ENCODE results near the gene GPC5.
"Not testable (repeated sequence)": the region's sequence is repeated elsewhere in the genome, so short reads cannot be mapped to it uniquely, and the experiment has no call there.

GPC5 gene

GRCh38 chr13:91398413-91399188 lies at the start of gene GPC5:
Gene GPC5 (plus strand): TSS chr13:91398621.
- DNase-seq, result peak; percentile 65

DNA sequence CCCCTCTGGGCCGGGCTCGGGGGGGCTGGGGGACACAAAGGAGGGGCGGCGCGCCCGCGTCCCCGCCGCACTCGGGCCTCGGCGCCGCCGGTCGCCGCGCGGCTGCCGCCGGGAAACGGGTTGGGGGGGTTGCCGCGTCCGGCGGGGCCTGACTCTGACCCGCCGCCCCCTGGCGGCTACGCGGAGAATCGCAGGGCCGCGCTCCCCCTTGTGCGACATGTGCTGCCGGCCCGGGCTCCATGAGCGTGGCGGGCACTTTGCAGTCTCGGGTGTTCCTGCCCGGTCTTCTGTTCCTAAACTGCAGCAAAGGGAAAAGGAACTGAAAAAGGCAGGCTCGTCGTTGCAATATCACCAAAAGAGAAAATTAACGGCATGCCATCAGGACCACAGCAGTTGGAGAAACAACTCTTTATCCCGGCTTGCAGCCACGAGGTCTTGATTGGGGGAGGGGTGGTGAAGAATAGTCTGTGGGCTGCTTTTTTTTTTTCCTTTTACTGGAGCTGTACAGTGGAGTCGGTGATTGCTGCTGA lies 49.5 kb upstream of the GPC5 start:
- peak; percentile 77 for DNase-seq

DNA sequence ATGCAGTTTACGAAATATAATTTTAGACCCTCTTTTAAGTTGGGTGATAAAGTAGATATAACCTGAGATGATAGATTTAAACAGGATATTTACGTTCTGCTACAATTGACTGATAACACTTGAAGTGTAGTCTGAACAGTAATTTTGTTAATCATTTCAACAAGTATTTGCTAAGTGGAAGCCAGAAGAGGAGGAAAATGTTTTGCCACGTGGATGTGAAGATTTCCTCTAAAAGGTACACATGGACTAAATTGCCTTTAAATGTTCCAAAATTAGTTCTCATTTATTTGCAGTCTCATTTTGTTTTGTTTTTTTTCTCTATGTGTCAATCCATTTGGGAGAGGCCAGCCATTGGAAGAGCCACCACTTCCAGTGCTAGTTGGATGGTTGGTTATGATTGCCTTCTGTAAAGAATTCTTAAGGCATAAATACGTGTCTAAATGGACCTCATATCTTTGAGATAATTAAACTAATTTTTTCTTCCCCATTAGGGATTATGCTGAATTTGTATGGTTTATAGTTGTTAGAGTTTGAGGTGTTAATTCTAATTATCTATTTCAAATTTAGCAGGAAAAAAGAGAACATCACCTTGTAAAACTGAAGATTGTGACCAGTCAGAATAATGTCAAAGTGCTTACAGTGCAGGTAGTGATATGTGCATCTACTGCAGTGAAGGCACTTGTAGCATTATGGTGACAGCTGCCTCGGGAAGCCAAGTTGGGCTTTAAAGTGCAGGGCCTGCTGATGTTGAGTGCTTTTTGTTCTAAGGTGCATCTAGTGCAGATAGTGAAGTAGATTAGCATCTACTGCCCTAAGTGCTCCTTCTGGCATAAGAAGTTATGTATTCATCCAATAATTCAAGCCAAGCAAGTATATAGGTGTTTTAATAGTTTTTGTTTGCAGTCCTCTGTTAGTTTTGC lies 48.2 kb upstream of the GPC5 start:
- no peak for DNase-seq

DNA sequence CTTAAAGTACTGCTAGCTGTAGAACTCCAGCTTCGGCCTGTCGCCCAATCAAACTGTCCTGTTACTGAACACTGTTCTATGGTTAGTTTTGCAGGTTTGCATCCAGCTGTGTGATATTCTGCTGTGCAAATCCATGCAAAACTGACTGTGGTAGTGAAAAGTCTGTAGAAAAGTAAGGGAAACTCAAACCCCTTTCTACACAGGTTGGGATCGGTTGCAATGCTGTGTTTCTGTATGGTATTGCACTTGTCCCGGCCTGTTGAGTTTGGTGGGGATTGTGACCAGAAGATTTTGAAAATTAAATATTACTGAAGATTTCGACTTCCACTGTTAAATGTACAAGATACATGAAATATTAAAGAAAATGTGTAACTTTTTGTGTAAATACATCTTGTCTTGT lies 47.3 kb upstream of the GPC5 start:
- DNase-seq, result no peak

DNA sequence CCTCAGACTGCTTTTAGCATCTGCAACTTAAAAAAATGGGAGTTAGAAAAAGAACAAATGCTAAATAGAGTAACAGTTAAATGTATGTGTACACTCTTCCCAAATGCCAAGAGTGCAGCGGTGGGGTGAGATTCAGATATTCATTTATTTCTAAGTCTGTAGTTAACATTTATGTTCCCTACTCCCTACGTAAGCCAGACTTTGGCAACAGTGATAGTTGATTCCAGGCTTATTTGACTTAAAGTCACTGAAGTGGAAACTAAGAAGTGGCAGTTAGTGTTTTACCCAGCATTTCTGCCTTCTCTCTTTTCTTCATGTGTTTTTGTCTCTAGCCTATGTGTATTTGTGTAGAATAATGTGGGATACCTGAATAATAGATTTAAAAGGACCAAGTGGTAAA lies 46.4 kb upstream of the GPC5 start:
- DNase-seq, result no peak

DNA sequence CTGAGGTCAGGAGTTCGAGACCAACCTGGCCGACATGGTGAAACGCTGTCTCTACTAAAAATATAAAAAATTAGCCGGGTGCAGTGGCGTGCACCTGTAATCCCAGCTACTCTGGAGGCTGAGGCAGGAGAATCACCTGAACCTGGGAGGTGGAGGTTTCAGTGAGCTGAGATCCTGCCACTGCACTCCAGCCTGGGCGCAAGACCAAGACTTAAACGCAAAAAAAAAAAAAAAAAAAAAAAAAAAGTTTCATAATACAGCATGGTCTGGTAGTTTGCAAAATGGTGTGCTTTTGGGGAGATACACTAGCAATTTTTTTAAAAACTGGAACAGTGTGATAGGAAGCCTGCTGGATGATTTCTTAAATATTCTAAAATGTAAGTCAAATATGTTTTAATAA lies 45.5 kb upstream of the GPC5 start:
- not testable (repeated sequence) for DNase-seq

DNA sequence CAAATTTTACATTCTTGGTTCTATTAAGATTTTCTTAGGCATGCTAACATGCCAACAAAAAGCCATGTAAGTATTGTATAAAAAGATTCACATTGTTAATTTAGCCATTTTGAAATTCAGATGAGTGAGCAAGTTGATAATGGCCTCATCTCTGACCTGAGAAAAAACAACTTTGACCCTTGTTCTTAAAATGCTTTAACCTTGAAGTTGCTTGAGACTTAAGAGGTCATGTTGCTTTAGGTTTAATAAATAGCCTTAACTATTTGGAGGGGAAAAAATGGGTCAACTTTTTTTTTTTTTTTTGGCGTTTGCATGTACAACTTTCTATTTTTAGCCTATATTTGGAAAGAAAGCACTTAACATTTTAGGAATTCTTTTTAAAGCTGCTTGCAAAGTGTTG lies 44.9 kb upstream of the GPC5 start:
- no peak for DNase-seq

- DNase-seq, result no peak
Measured at GRCh38 chr13:91355099-91355825, 43.2 kb upstream of the GPC5 start.

GRCh38 chr13:91355826-91356710 lies 42.4 kb upstream of the GPC5 start:
- DNase-seq, result no peak

DNA sequence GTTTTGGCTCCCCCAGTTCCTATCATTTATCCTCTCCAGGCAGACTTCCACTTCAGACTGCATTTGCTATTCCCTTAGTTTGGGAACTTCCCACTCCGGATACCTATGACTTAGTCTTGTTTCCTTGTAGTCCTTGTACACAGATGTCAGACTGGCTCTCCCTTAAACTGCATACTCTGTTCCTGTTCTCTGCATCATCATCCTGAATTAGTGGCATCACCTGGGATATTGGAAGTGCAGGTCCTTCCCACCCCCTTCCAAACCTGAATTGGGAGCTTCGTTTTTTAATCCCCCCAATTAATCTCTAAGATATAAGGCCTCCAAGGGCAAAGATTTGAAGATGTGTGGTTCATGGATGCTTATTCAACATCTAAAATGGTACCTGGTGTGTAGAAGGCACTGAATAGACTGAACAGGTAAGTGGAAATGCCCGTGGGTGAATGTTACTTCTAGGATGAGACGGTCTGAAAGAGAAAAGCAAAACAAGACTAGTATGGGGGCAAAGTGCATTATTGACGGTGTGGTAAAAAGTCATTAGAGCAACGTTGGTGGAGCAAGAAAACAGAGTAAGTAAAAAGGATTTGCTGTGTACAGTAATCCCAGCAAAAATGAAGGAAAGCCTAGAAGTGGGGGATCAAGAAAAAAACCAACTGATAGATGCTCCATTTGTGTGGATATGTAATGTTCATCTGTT lies 41.4 kb upstream of the GPC5 start:
- DNase-seq, result no peak

GRCh38 chr13:91357613-91358386 lies 40.6 kb upstream of the GPC5 start:
- DNase-seq, result no peak

GRCh38 chr13:91358387-91358782 lies 40.0 kb upstream of the GPC5 start:
- DNase-seq, result no peak

DNA sequence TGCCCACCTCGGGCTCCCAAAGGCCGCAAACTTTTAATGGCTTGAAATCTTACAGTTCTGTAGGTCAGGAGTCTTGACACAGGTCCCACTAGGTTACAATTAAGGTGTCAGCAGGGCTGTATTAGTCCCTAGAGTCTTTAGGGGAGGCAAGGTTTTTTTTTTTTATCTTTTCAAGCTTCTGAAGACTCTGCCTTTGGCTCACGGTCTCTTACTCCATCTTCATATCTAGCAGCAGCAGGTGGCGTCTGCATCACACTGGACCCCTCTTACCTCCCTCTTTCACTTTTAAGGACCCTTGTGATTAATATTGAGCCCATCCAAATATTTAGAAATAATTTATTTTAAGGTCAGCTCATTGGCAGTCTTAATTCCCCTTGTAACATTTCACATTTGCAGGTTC lies 39.3 kb upstream of the GPC5 start:
- DNase-seq, result no peak

- DNase-seq, result no peak
Measured at GRCh38 chr13:91359631-91360030, 38.8 kb upstream of the GPC5 start.

DNA sequence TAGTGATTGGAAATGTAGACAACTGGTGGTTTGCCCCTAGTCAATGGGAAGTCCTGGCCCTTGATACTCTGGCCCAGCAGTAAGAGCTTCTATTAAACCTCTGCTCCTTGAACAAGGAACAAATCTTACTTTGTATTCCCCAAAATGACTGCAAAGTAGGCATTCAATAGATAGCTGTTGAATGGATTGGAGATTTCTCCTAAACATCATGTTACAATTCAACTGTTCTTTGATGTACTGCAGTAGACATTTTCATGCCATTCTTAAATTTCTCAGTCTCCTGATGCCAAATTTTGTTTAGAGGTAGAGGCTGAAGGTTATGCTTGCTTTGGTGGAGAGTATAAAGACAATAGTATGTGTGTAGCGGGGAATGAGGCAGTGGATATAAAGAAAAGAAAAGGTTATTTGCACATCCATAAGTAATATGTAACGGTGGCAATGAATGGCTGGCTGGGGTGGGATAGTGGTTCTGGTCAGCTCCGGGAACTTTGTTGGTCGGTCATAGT lies 38.1 kb upstream of the GPC5 start:
- DNase-seq, result no peak

- DNase-seq, result no peak
Measured at GRCh38 chr13:91361755-91362271, 36.6 kb upstream of the GPC5 start.

GRCh38 chr13:91362908-91363307 lies 35.5 kb upstream of the GPC5 start:
- no peak for DNase-seq

GRCh38 chr13:91368101-91368500 lies 30.3 kb upstream of the GPC5 start:
- DNase-seq, result no peak

- no peak for DNase-seq
Measured at GRCh38 chr13:91368676-91369440, 29.6 kb upstream of the GPC5 start.

Measured in NCI-H510A treated with DMSO at 0.1 percent for 48 hours (cell line).